Measurements from ENCODE around the gene TKFC.
A peak's percentile ranks its signal among the peaks of the same experiment; 100 is the strongest.

TKFC gene

DNA sequence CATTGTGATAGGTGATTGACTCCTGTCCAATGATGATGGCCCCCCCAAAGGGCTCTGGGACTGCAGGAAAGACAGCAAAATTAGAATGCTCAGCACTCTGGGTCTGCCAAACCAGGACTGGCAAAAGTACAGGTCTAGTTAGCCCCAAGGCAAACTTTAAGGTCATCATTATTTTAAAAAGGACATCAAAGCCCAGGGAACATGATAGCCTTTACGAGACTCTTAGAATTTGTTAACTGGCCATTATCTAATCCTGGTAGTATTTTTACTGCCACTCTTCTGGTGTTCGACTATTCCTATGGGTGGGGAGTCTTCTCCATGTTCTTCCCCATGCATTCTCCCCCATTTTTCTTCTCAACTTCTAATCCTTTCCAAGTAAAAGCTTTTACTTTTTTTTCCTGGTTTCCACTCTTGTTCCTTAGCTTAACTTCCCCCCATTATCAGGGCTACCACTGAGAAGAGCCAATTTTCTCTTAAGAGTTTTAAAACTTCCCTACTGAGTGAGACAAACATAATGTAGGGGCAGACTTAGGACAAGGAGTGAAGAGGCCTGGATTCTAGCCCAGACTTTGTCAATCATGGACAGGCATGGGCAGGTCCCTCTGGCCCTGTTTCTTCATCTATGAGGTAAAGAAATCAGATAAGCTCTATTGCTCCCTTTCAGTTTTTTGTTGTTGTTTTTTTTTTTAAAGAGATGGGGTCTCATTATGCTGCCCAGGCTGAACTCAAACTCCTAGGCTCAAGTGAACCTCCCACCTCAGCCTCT, 7.2 kb upstream of the TKFC start:
- DNase-seq, result no peak

DNA sequence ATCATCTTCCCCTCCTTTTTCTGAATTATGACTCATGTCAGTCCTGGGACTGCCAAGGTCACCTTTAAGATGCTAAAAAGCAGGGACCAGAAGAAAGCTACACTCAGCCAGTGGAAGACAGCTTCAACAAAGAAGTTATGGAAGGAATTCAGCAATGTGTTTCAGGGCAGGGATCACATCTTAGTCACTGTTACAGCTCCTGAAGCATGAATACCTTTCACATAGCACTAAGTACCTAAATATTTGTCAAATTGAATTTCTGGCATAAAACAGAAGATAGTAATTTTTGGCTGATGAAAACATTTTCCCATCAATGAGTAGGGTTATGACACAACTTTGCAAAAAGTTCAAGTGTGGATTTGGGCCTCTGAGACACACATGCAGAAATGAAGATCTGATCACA, 5.4 kb upstream of the TKFC start:
- DNase-seq, result no peak

DNA sequence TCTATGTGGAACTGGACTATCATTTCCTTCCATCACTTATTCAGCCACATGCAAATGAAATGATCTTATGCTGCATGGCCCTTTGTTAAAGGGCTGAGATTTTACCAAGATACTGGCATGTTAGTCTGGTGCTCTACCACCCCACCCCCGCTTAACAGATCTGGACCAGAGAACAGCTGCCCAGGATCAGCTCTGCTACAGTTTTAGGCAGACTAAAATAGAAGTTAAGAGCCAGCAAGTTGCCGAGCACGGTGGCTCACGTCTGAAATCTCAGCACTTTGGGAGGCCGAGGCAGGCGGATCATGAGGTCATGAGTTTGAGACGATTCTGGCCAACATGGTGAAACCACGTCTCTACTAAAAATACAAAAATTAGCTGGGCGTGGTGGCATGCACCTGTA, 4.7 kb upstream of the TKFC start:
- DNase-seq, result no peak

DNA sequence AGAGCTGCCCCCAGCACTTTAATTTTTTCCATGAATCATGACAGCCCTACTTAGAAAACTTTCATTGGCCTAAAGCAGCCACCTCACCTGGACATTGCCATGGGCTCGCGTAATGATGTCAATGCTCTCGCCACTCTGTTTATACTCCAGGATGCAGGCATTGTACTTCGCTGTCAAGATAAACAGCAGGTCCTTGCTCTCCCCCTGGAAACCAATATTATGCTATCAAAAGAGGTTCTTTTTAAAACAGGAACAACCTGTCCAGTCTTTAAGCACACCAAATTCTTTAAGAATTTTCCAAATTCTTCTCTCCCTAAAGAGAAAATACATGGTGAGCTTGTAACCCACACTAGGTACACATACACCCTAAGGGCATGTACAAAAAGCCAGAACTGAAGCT, 3.2 kb upstream of the TKFC start:
- DNase-seq, result no peak

DNA sequence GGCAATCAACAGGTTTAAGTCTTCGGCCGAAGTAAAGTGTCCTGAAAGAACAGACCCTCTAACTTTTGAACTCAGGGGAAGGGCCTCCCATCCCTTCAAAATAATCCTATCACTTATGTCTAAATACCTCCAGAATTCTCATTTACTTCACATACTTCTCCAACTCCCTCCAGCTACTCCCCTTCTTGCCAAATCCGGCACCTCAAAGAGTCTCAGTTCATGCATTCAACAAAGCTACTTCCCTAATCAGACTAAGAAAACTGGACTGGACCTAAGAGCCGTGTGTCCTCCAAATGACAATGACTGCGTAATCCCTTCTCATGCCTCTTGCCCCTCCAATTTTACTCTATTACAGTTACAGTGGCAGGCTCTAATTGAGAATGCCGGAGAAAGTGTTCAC, 1.4 kb upstream of the TKFC start:
- DNase-seq, result no peak

DNA sequence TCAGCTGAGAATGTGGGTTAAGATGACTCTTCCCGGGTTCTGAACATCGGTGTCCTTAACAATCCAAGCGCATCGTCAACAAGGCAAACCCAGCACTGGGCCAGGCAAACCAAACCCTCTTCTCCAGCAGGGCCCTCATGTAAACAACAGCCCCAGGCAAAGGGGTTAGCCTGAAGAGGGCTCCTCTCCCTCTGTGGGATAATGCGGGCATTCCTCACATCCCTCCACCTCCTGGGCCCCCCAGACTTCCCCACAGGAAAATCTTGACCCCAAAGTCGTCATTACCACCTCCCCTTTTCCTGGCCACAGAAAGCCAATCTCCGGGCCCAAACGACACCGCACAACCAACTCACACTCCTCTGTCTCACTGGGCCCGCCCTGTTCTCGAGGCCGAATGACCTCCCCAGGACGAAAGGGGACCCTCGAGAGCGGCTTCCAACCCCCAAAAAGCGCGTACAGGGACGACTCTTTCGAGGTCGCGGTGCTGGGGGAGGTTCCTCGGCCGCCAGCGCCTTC, 689 bp upstream of the TKFC start:
- DNase-seq, result no peak

DNA sequence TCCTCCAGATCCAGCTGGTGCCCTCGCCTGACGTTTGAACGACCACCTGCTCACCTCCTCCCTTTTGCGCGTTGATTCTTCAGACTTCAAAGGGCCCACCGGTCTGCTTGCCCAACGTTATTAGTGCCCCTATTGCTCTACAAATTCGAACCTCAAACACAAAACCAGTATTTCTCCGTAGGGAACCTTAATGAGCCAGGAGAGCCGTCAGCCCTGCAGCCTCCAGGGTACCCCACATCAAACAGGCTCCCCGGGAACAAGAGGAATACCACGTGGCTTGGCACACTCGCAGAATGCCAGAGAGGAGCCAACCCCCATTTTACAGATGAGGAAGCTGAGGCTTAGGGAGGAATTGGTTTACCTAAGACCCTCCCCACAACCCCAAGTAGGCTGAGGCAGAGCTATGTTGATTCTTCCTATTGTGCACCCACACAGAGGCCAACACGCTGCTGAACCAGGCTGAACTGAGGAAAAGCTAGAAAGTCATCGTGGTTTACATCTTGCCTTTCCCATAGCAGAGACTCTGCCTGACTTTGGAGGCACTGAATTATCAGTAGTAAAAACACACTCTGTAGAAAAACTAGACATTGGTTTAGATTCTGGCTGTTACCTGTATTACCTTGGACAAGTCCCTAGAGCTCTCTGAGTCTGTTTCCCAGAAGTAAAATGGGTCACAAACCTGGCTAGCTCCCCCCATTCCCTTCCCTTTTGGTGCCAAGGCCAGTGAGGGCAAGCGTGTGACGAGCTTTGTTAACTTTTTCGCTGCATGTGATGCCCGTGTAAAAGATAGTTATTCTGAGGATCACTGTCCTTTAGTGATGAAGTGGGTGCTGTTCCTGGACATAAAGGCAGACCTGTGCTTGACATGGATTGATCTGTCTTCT, 764 bp downstream of the TKFC start:
- no peak for DNase-seq

DNA sequence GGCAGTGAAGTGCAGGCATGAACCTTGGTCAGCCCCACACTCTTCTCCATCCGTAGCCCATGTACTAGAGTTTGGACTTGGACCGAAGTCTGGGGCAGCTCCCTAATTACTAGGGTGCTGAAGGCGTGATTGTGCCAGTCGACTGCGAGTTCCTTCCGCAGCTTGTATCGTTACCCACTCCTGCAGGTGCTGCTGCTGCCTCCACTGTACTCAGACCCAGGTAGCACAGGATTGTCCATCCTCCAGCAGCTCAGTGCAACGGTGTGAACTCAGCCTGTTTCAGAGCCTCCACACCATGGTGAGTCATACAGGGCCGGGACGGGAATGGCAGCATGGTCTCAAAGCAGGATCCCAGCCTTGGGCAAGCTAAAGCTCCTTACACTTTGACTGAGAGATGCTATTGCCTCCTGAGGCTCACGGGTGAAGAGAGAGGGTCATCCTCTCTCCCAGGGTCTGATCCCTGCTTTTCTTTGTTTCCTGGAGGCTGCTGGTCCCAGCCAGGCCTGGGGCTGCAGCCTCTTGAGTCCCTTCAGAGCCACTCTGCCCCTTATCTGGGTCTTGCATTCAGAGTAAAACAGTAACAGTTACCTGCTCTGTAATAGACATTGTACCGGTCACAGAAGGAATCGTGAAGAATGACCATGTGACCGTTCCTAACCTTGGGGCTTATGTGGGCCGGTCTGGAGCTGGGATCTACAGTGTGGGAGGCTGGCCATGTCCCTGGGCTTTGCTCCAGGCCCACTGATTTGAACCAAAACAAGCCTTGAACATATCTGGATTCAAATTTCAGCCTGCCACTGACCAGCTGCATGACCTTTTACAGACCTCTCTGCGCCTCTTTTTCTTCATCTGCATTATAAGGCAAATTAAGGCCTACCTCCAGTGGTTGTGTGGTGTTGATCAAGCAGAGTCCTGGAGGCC, 1.7 kb downstream of the TKFC start:
- no peak for DNase-seq

DNA sequence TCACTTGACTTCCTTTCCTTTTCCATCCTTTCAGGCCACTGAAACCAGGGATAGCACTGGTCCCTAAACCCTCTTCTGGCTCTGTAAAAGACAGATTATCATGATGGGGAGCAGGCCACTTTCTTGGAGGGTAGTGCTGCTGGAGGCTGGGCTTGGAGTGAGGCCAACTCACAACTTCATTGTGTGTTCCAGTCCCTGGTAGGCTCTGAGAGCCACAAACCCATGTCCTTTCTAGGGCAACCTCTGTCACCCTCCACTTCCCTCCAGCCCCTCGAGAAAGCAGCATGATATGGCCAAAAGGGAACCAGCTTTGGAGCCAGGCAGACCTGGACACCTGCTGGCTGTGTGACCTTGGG, 2.3 kb downstream of the TKFC start:
- DNase-seq, result no peak

DNA sequence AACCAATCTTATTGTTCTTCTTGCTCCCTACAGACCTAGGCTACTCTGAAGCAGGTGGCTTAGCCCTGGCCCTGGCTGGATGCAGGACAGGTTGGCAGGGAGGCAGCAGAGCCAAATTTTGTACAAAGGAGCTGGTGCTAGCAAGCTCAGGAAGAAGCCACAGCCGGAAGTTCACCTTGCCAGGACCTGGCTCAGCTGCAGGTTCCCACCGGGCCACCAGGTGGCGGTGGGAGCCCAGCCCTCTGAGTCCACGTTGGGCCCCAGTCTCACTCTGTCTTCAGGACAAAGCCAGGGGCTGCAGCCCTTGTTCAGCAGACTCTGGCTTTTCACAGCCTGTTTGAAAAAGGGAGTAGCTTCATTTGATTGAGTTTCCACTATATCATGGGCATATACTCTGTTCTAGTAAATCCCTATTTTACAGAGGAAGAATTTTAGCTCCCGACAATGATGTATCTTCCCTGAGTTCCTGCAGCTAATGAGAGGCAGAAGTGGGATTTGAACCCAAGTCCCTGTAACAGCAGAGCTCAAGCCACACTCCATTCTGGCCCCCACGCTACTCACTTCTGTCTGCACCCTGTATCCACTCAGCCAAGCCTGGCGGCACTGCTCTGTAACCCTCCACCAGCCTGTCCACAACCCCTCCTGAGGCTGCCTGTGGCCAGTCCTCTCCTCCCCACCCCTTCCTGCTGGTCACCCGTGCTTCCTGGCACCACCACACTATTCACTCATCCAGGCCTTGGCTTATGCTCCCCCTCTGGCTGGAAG, 3.3 kb downstream of the TKFC start:
- DNase-seq, result peak; percentile 51

DNA sequence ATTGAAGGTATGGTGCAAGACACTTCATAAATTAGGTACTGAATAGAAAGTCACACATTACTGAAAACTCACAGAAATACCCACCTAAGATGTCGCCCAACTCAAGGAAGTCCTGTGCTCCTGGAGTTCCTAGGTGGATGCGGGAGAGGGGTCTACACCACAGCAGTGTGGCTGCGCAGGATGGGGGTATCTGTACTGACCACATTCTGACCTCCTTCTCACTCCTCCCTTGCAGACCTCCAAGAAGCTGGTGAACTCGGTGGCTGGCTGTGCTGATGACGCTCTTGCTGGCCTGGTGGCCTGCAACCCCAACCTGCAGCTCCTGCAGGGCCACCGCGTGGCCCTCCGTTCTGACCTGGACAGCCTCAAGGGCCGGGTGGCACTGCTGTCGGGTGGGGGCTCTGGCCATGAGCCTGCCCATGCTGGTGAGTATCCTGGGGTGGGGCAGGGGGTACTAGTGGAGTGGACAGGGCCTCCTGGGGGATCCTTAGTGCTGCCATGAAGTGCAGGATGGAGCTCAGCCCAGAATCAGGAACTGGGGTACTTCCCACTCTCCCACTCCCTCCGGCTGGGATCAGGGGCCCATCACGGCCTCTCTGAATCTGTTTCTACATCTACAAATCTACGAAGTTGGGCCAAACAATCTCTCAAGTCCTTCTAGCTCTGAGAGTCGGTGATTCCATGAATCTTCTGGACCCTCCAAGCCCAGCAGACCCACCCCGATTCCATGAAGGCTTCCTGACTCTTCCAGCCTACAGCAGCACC, 4.9 kb downstream of the TKFC start:
- DNase-seq, result no peak

DNA sequence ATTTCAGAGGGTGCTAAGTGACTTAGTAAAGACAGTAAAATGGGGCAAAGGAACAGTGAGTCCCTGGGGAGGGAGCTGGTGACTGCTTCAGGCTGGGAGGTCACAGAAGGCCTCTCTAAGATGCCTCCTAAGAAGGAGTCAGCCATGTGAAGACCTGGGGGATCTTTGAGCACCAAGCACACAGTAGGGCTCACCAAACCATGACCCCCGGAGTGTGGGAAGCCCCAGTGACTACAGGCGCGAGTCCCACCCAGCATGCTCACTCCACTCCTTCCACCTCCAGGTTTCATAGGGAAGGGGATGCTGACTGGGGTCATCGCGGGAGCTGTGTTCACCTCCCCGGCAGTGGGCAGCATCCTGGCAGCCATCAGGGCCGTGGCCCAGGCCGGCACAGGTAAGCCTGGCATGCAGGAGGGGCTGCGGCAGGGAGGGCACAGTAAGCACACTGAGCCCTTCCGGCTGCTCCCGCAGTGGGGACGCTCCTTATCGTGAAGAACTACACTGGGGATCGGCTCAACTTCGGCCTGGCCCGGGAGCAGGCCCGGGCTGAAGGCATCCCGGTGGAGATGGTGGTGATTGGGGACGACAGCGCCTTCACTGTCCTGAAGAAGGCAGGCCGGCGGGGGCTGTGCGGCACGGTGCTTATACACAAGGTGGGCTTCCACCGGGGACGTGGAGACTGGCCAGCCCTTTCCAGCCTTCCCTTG, 5.9 kb downstream of the TKFC start:
- DNase-seq, result no peak

DNA sequence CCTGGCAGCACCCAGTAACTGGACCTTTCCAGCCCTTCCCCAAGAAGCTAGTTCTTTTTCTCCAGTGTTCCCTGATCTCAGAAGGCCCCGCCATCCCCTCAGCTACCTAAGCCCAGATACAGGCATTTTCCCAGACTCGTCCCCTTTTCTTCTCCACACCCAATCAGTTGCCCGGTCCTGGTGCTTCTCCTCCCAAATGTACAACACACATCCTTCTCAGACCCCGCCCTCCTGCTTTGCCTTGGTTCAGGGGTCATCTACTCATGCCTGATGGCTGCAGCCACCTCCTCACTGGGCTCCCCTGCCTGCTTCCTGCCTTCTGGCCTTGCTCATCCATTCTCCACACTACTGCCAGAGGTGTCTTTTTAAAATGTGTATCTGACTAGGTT, 6.5 kb downstream of the TKFC start:
- no peak for DNase-seq

DNA sequence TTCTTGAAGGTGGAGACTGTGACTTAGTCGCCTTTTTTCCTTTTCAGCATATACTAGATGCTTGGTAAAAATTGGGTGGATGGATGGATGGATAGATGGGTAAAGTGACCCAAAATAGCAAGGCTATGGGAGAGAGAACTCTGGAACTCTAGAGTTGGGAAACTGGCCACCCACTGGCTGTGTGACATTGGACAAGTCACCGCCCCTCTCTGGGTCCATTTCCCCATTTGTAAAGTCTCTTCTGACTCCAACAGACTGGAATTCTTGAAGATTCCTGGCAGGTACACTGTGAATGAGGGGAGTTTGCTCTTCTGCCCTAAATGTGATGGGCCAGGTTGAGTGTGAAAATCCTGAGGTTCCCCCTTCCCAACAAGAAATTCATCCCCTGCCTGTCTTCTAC, 8.0 kb downstream of the TKFC start:
- DNase-seq, result no peak

DNA sequence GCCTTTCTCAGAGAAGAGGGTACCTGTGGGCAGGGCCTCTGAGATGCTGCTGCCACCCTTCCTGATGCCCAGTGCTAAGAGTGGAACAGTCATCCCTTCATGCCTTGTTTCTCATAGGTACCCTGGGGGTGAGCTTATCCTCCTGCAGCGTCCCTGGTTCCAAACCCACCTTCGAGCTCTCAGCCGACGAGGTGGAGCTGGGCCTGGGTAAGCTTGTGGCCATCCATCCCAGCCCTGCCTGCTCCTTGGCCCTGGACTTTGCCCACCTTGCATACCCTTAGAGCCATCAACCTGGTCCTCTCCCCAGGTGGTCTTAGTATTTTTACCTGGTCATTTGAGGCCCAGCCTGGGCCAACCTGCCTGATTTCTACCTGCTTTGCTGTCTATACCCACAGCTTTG, 8.7 kb downstream of the TKFC start:
- DNase-seq, result no peak

DNA sequence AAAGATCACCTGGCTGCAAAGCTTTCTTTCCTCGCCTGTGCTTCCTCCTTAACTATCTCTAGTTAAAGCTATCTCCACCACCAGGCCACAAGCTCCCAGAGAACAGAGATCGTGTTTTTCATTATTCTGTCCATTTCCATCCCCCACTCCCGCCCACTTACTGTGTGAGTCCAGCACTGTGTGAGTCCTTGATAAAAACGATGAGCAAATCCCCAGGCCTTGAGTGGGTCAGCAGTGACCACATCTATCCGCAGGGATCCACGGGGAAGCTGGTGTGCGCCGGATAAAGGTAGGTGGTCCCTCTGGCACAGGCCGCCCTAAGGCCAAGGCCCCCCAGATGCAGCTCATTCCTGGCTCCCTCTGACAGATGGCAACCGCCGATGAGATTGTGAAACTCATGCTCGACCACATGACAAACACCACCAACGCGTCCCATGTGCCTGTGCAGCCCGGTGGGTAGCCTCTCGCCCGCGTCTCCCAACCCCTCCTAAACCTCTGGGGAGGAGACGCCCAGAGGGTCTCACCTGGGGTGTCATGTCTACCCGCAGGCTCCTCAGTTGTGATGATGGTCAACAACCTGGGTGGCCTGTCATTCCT, 9.3 kb downstream of the TKFC start:
- DNase-seq, result no peak

DNA sequence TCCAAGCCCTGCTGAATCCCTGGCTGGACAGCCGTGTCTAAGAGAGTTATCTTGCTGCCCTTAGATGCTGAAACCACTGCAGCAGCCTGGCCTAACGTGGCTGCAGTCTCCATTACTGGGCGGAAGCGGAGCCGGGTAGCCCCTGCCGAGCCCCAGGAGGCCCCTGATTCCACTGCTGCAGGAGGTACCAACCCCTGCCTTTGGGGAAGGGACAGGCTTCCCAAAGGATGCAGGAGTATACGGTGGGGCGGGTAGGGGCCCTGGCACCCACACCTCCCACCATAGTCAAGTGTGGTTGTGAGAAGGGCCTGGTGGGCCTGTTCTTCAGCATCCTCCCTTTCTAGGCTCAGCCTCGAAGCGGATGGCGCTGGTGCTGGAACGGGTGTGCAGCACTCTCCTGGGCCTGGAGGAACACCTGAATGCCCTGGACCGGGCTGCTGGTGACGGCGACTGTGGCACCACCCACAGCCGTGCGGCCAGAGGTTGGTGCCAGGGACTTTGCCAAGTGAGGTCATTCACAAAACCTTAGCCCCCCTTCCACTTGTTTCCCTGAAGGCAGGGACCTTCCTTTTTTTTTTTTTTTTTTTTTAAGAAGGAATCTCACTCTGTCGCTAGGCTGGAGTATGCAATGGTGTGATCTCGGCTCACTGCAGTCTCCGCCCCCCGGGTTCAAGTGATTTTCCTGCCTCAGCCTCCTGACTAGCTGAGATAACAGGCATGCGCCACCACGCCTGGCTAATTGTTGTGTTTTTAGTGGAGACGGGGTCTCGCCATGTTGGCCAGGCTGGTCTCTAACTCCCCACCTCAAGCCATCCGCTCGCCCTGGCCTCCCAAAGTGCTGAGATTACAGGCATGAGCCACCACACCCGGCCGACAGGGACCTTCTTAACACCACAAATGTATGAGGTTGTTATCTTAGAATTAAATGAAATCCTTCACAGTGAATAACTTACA, 11.0 kb downstream of the TKFC start:
- no peak for DNase-seq

DNA sequence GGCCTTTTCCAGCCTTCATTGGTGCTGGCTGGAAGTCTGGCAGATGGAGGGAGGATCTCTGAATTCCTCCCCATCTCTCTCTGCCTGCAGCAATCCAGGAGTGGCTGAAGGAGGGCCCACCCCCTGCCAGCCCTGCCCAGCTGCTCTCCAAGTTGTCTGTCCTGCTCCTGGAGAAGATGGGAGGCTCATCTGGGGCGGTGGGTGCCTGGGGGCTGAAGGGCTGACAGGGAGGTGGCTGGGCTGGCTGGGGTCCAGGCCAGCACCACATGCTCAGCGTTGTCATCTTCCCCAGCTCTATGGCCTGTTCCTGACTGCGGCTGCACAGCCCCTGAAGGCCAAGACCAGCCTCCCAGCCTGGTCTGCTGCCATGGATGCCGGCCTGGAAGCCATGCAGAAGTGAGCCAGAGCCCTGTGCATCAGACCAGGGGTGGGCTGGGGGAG, 12.2 kb downstream of the TKFC start:
- DNase-seq, result no peak
